Memory B cell (primary cell): ENCODE data around the gene SYNDIG1.

Experiments
- ATAC-seq: fragments of 150-1000 bp; cut with Tn5 transposase; 2 replicates; pipeline ENCODE4 v1.10.0; 2021; ENCODE audit warnings: low read depth, mild to moderate bottlenecking, moderate library complexity
- DNase-seq, 2 donors: peaks; one replicate each; pipeline ENCODE4 v3.0.0; 2022; ENCODE audit warnings: low spot score in 2 of 2
- H3K27ac Mint-ChIP-seq: one replicate; pipeline ENCODE4 v1.8.0; 2022; ENCODE audit warnings: mild to moderate bottlenecking, moderate library complexity, mixed read lengths
- H3K27me3 Mint-ChIP-seq: one replicate; pipeline ENCODE4 v1.8.0; 2022; ENCODE audit warnings: mixed read lengths
- H3K36me3 Mint-ChIP-seq: one replicate; pipeline ENCODE4 v1.8.0; 2022; ENCODE audit warnings: mild to moderate bottlenecking, mixed read lengths
- H3K4me1 Mint-ChIP-seq: one replicate; pipeline ENCODE4 v1.8.0; 2022; ENCODE audit warnings: mixed read lengths
- H3K4me3 Mint-ChIP-seq: one replicate; pipeline ENCODE4 v1.8.0; 2022; ENCODE audit warnings: mild to moderate bottlenecking, moderate library complexity, mixed read lengths
- H3K9me3 Mint-ChIP-seq: one replicate; pipeline ENCODE4 v1.8.0; 2022; ENCODE audit warnings: mixed read lengths

SYNDIG1 gene

DNA sequence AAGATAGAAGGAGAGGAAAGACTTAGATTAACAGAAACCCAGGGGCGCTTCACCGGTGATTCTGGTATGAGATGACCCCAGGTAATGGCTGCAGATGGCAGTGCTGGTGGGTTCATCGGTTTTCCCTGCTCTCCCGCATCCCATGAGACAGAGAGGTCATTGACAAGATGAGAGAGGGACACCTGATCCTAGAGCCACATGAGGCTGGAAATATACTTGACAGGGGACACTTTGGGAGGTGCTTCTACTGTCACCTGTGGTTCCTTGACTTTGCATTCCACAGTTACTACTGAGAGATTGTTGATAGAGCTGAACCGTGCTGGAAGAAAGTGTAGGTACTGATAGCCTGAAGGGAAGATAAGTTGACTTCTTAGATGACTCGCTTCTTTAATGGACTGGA is 74.3 kb downstream of the SYNDIG1 start:
- Mint-ChIP-seq H3K27ac (no peak overlapping the region), H3K4me1 (no peaks in the 10 kb centered on the region), H3K27me3 (peaks cover 2% of the 10 kb centered on the region), H3K9me3 (no peaks in the 10 kb centered on the region), H3K4me3 (no peak overlapping the region), H3K36me3 (no peaks in the 10 kb centered on the region)
- ATAC-seq: no peak
- DNase-seq: no peak

DNA sequence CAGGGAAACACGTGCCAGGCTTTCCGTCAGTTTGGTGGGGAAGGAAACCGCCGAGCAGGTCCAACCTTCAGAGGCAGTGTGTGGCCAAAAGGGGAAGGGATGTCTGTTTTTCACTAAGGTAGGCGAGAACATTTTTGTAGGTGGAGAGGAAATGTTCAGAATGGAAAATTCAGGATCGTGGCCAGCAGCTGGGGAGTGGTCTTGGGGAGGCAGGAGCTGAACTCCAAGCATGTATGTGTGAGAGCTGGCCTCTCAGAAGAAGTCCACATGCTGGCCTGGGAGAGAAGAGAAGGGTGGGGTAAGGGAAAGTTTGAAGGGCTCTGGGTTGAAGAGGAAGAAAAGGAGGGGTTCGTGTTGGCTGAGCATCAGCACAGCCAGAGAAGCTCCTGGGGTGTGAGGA is 74.9 kb downstream of the SYNDIG1 start:
- Mint-ChIP-seq H3K27me3 (peaks cover 2% of the 10 kb centered on the region), H3K36me3 (no peaks in the 10 kb centered on the region), H3K4me1 (no peaks in the 10 kb centered on the region), H3K9me3 (no peaks in the 10 kb centered on the region), H3K27ac (no peak overlapping the region), H3K4me3 (no peak overlapping the region)
- DNase-seq (no peak), ATAC-seq (no peak)

DNA sequence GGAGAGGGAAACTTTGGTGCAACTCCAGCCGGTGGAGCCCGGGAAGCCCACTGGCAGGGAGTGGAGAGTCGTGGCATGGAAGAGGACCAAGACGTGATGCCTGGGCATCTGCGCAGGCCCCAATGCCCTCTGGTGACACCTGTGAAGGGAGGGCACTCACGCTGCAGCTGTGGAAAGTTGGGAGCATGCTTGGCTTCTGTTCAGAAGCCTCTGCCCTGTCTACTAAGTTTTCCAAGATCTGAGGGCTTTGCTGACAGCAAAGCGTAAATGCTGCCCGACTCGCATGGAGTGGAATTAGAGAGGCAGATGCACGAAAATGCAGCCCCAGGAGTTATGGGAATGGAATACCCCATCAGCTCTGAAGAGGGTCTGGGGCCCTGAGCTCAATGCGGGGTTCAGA is 75.7 kb downstream of the SYNDIG1 start:
- no peak for ATAC-seq
- no peak overlapping the region for H3K27ac Mint-ChIP-seq
- H3K9me3 Mint-ChIP-seq: no peaks in the 10 kb centered on the region
- H3K36me3 Mint-ChIP-seq: no peaks in the 10 kb centered on the region
- no peaks in the 10 kb centered on the region for H3K4me1 Mint-ChIP-seq
- DNase-seq: no peak
- H3K4me3 Mint-ChIP-seq: no peak overlapping the region
- peaks cover 2% of the 10 kb centered on the region for H3K27me3 Mint-ChIP-seq

DNA sequence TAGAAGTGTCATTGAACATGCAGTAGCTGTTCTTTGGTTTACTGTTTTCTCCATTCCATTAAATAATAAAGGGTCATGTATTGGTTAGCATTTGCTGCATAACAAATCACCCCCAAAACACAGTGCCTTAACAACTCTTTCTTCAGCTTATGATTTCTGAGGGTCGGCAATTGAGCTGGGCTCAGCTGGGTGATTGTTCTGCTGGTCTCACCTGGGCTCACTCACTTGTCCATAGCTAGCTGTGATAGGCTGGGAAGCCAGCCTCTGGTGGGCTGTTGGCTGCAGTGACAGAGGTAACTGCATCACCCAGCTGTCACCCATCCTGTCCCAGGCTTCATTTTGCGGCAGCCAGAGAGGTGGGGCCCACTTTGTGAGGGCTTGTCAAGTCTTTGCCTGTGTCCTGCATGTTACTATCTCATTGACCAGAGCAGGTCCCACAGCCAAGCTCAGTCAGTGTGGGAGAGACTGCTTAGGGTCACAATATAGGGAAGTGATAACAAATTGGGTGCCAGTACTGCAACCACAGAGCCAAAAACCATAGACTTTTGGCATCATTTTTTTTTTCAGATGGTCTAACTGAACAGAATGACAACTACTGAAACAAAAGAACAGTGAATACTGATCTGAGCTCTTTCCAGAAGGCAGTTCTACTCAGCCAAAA is 76.9 kb downstream of the SYNDIG1 start:
- no peak for ATAC-seq
- peaks cover 2% of the 10 kb centered on the region for H3K27me3 Mint-ChIP-seq
- no peak overlapping the region for H3K27ac Mint-ChIP-seq
- H3K4me1 Mint-ChIP-seq: no peaks in the 10 kb centered on the region
- no peaks in the 10 kb centered on the region for H3K9me3 Mint-ChIP-seq
- no peak for DNase-seq
- H3K36me3 Mint-ChIP-seq: no peaks in the 10 kb centered on the region
- no peak overlapping the region for H3K4me3 Mint-ChIP-seq

DNA sequence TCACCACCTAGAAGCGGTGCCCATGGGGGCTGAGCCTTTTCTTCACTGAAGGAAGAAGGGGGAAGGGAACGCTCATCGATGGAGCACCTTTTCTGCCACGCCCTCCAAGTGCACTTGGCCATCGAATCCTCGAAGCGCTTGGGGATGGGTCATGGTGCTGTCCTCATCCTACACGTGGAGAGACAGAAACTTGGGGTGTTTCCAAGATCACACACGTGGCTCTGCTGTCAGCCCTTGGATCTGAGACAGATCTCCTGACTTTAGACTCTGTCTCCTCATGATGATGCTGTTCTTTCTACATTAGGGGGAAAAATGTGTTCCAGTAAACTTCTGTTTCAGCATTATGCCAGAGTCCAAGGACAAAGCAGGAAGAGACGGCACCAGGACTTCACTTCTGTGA is 78.5 kb downstream of the SYNDIG1 start:
- Mint-ChIP-seq H3K27me3 (peaks cover 2% of the 10 kb centered on the region), H3K36me3 (no peaks in the 10 kb centered on the region), H3K4me3 (no peak overlapping the region), H3K9me3 (no peaks in the 10 kb centered on the region), H3K27ac (no peak overlapping the region), H3K4me1 (no peaks in the 10 kb centered on the region)
- DNase-seq (no peak), ATAC-seq (no peak)

DNA sequence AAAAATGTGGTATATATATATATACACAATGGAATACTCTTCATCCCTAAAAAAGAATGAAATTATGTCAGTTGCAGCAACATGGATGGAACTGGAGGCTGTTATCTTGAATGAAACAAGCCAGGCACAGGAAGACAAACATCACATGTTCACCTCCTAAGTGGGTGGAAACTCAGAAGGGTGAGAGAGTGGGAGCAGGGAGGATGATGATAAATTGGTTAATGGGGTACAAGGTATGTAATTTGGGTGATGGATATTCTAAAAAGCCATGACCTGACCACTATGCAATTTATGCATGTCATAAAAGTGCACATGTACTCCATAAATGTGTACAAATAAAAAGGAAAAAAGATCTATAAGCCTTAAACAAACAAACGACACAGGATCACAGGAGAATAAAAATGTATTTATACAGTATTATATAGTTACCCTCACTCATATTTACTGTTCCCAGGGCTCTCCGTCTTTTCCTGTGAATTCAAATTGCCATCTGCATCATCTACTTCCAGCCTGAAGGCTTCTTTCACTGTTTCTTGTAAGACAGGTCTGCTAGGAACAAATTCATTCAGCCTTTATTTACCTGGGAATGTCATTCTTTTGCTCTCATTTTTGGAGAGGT is 89.8 kb downstream of the SYNDIG1 start:
- Mint-ChIP-seq H3K27me3 (no peaks in the 10 kb centered on the region), H3K27ac (no peak overlapping the region), H3K4me3 (no peak overlapping the region), H3K9me3 (peaks cover 4% of the 10 kb centered on the region), H3K36me3 (peaks cover 3% of the 10 kb centered on the region), H3K4me1 (no peaks in the 10 kb centered on the region)
- DNase-seq (no peak), ATAC-seq (no peak)

DNA sequence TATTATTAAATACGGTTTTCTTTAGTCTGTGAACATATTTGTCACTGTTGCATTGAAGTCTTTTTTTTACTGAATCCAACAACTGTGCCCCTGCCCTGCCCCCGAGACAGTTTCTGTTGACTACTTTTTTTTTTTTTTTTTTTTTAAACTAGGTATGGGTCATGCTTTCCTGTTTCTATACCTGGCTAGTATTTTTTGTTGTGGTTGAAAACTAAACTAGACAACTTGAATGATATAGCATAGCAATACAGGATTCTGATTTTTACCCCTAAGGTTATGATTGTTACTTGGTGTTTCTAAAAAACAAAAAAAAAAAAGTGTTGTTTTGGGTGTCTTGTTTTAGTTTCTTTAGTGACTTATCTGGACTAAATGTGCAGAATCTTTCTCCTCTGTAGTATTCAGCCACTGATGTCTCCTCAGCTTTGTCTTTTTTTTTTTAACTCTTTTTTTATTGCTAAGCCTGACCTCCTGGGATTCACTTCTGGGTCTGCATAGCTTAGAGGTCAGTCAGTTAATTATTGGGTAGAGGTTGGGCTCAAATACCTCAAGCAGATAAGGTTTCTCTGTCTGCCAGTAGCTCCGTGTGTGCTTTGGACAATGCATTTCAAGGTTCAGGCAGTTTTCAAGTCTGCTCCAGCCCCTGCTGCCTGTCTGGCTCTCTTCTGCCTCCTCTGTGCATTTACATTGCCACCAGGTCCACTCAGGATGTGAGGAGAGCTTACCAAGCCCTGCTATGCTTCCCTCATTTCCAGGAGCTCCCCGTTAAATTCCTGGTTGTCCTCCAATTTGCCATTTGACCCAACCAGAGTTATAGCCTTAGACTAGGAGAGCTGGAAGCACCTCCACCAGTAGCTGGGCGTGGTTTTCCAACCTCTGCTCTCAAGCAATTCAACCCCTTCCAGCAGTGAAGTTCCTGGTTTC is 91.4 kb downstream of the SYNDIG1 start:
- Mint-ChIP-seq H3K4me1 (no peaks in the 10 kb centered on the region), H3K36me3 (peaks cover 4% of the 10 kb centered on the region), H3K27me3 (peaks cover 2% of the 10 kb centered on the region), H3K4me3 (no peak overlapping the region), H3K27ac (no peak overlapping the region), H3K9me3 (peaks cover 8% of the 10 kb centered on the region)
- ATAC-seq (no peak), DNase-seq (no peak)

DNA sequence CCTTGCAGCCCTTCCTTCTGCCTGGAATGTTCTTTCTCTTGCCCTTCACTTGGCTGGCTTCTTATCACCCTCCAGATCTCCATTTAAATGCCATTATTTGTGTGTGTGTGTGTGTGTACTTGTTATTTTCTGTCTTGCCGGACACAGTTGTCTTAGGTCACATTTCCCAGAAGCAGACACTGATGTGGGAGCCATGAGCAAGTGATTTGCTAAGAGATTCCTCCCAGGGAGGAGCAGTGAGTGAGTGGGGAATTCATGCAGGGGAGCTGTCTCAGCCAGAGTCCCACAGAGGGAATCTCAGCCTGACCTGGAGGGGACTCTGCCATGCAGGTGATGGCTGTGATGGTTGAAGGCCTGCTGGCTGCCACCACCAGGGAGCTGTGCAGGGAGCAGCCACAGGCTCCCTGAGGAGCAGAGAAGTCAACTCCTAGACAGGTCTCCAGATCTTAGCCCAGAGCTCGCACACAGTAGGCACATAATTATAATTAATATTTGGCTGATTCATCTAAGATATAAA is 96.5 kb downstream of the SYNDIG1 start:
- no peaks in the 10 kb centered on the region for H3K4me1 Mint-ChIP-seq
- H3K4me3 Mint-ChIP-seq: no peak overlapping the region
- ATAC-seq: no peak
- peaks cover 3% of the 10 kb centered on the region for H3K27me3 Mint-ChIP-seq
- DNase-seq: no peak
- peaks cover 2% of the 10 kb centered on the region for H3K36me3 Mint-ChIP-seq
- H3K9me3 Mint-ChIP-seq: peaks cover 4% of the 10 kb centered on the region
- no peak overlapping the region for H3K27ac Mint-ChIP-seq

DNA sequence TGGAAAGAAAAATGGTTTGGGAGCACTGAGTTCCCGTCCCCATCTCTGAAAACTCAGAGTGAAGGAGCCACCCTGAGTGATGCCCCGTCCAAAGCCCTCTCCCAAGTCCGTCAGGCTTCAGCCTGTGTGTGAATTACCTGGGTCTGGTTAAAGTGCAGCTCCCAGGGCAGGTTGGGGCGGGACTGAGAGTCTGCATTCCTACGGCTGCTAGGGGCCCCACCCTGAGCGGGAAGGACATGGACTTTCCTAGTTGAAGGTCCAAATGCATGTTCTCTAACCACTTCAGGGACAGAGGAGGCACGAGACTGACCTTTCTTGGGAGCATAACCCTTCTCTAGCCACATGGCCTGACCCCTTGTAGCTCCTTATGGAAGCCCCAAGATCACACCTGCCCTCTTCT is 97.2 kb downstream of the SYNDIG1 start:
- Mint-ChIP-seq H3K4me1 (peaks cover 1% of the 10 kb centered on the region), H3K27me3 (peaks cover 3% of the 10 kb centered on the region), H3K27ac (no peak overlapping the region), H3K9me3 (peaks cover 4% of the 10 kb centered on the region), H3K4me3 (no peak overlapping the region), H3K36me3 (peaks cover 2% of the 10 kb centered on the region)
- no peak for DNase-seq
- no peak for ATAC-seq

DNA sequence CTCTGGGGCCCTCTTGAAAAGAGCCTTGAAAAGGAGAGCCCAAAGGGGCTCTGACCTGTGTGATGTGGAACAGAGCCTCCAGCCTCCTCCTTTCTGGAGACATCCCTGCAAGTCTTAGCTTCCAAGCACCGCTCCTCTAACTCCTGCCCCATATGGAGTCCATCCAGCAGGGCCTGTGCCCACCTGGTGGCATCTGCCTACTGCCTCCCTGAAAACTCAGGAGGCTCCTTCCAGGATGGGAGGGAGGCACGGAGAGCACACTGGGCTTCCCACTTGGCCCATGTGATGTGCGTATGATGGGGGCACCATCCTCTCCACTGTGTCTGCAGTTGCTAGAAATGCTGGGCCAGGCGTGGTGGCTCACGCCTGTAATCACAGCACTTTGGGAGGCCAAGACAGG is 98.1 kb downstream of the SYNDIG1 start:
- H3K27ac Mint-ChIP-seq: no peak overlapping the region
- peaks cover 3% of the 10 kb centered on the region for H3K27me3 Mint-ChIP-seq

DNA sequence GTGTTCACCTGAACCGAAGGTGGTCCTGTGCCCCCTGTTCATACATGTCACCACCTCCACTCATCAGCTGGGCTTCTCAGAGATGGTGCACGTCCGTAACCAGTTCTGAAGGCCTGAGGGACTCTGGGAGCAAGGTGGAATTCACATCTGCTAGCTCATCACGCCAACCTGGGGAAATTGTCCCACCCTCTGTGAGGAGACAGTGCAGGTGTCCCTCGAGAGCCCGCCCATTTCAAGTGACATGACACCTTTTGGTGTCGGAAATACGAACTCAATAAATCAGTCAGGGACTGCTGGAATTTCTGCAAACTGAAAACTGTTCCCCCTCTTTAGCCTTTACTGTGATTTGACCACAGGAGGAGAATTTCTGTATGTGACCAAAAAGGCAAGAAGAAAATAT is 99.4 kb downstream of the SYNDIG1 start:
- DNase-seq (no peak), ATAC-seq (no peak)
- Mint-ChIP-seq H3K4me3 (no peak overlapping the region), H3K4me1 (peaks cover 5% of the 10 kb centered on the region), H3K27ac (no peak overlapping the region), H3K9me3 (peaks cover 4% of the 10 kb centered on the region), H3K36me3 (peaks cover 2% of the 10 kb centered on the region), H3K27me3 (peaks cover 3% of the 10 kb centered on the region)

More for the DNA sequence above, 98.1 kb downstream of the SYNDIG1 start:
- Mint-ChIP-seq H3K9me3 (peaks cover 4% of the 10 kb centered on the region), H3K4me3 (no peak overlapping the region), H3K4me1 (peaks cover 5% of the 10 kb centered on the region), H3K36me3 (peaks cover 2% of the 10 kb centered on the region)
- DNase-seq (no peak), ATAC-seq (no peak)

DNA sequence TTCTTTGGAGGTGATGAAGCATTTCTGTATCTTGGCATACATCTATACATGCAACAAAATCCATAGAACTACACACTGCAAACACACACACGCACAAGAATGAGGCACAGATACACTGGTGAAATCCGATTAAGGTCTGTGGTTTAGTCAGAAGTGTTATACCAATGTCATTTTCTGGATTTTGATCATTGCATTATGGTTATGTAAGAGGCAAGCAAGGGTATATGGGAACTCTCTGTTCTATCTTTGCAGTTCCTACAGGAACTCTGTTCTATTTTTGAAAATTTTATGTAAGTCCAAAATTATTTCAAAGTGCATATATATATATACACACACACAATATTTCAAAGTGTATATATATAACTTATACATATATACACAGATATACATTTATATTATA is 101.7 kb downstream of the SYNDIG1 start:
- Mint-ChIP-seq H3K27me3 (no peaks in the 10 kb centered on the region), H3K4me1 (peaks cover 5% of the 10 kb centered on the region), H3K4me3 (no peak overlapping the region), H3K27ac (no peak overlapping the region), H3K9me3 (no peaks in the 10 kb centered on the region), H3K36me3 (no peaks in the 10 kb centered on the region)
- no peak for DNase-seq
- no peak for ATAC-seq

DNA sequence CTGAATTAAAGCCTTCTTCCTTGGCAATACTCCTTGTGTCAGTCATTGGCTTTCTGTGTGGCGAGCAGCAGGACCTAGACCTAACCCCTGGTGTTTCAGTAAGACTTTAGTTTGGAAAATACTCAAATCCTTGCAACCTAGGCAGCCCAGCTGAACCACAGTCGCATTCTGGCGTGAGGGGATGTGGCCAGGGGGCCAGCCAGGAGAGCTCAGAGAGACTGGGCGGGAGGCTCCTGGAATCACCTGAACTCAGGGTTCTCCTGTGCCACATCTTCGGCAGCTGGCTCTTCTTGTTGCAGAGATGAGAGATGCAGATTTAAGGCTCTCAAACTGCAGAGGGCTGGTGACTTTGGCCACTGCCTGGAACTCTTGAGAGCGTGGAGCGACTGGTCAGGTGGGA is 102.7 kb downstream of the SYNDIG1 start:
- no peak overlapping the region for H3K4me3 Mint-ChIP-seq
- no peak for DNase-seq
- H3K27ac Mint-ChIP-seq: no peak overlapping the region
- H3K27me3 Mint-ChIP-seq: peaks cover 1% of the 10 kb centered on the region
- no peaks in the 10 kb centered on the region for H3K36me3 Mint-ChIP-seq
- no peak for ATAC-seq
- H3K9me3 Mint-ChIP-seq: peaks cover 1% of the 10 kb centered on the region
- peaks cover 5% of the 10 kb centered on the region for H3K4me1 Mint-ChIP-seq

DNA sequence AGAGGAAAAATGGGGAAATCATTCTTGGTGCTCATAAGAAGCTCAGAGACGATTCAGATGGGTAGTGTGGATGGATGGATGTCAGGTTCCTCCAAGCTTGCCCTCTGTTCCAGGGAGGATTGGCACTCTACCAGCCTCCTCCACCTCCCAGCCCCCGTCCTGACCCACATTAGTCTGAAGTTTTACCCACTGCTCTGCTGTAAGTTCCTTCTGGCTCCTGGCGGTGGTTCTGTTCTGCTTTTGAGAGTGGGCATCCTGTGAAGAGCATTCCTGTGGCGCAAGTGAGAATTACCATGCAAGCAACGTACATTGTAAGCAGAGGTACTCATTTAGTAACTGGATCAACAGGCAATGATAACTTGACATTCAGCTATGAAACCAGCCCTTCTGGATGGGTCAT is 103.4 kb downstream of the SYNDIG1 start:
- H3K9me3 Mint-ChIP-seq: peaks cover 1% of the 10 kb centered on the region
- peaks cover 1% of the 10 kb centered on the region for H3K27me3 Mint-ChIP-seq
- H3K4me3 Mint-ChIP-seq: no peak overlapping the region
- ATAC-seq: no peak
- H3K4me1 Mint-ChIP-seq: peaks cover 5% of the 10 kb centered on the region
- no peaks in the 10 kb centered on the region for H3K36me3 Mint-ChIP-seq
- no peak overlapping the region for H3K27ac Mint-ChIP-seq
- no peak for DNase-seq
